OCI-LY3 (cell line): ENCODE results near the gene SLC35D3.
"Not testable (repeated sequence)": the region's sequence is repeated elsewhere in the genome, so short reads cannot be mapped to it uniquely, and the experiment has no call there.

Source experiments
- H2AFZ ChIP-seq: fragments of 200-600, 300-600 bp; shearing (Covaris generic); 2 replicates; pipeline ENCODE4 v1.6.0; 2014; ENCODE audit warnings: antibody characterized with exemption, low read depth, low read length
- H3K27ac ChIP-seq: fragments of 200-600, 300-600 bp; sonication (generic); 2 replicates; pipeline ENCODE4 v1.5.1; 2014; ENCODE audit warnings: mild to moderate bottlenecking, low read length, moderate library complexity, mixed read lengths
- H3K27me3 ChIP-seq: fragments of 200-600, 300-600 bp; sonication (generic); 2 replicates; pipeline ENCODE4 v1.6.1; 2014; ENCODE audit warnings: low read depth, low read length, mixed read lengths
- H3K36me3 ChIP-seq: fragments of 200-600, 300-600 bp; sonication (generic); replicated peaks from 2 replicates; pipeline ENCODE3; 2014; ENCODE audit warnings: low read depth, low read length, mixed read lengths
- H3K4me1 ChIP-seq: fragments of 300-600, 200-600 bp; sonication (generic); 2 replicates; pipeline ENCODE4 v1.6.1; 2014; ENCODE audit warnings: low read length, mixed read lengths
- H3K4me2 ChIP-seq: fragments of 200-600, 300-600 bp; sonication (generic); 2 replicates; pipeline ENCODE4 v1.6.1; 2014; ENCODE audit warnings: low read length, mixed read lengths
- H3K4me3 ChIP-seq: fragments of 300-600, 200-600 bp; sonication (generic); 2 replicates; pipeline ENCODE4 v1.5.1; 2014; ENCODE audit warnings: antibody characterized with exemption, mild to moderate bottlenecking, low read length, moderate library complexity
- H3K79me2 ChIP-seq: fragments of 300-600, 200-600 bp; shearing (Covaris generic); 2 replicates; pipeline ENCODE4 v1.6.1; 2014; ENCODE audit warnings: mild to moderate bottlenecking, low read length, mixed read lengths
- H3K9ac ChIP-seq: fragments of 300-600, 200-600 bp; shearing (Covaris generic); 2 replicates; pipeline ENCODE4 v1.6.0; 2014; ENCODE audit warnings: mild to moderate bottlenecking, low read length, moderate library complexity
- H3K9me3 ChIP-seq: fragments of 200-600, 300-600 bp; shearing (Covaris generic); 2 replicates; pipeline ENCODE4 v1.6.1; 2014; ENCODE audit warnings: low read length, mixed read lengths; ENCODE audit not compliant: insufficient read depth
- H4K20me1 ChIP-seq: fragments of 200-600, 300-600 bp; sonication (generic); 2 replicates; pipeline ENCODE4 v1.6.1; 2016; ENCODE audit warnings: low read length, mixed read lengths; ENCODE audit not compliant: insufficient read depth
- EZH2phosphoT487 ChIP-seq: fragments of 200-600 bp; shearing (Covaris generic); IDR thresholded peaks from 2 replicates; pipeline ENCODE4 v1.6.1; 2018; ENCODE audit warnings: antibody characterized with exemption, mixed run types, low read depth
- TF ChIP-seq, protein P1 (sequence below): fragments of 200-600, 300-600 bp; sonication (generic); IDR thresholded peaks from 2 replicates; pipeline ENCODE4 v1.5.1; 2014; ENCODE audit warnings: antibody characterized with exemption, low read length, low read depth

The SLC35D3 gene

DNA sequence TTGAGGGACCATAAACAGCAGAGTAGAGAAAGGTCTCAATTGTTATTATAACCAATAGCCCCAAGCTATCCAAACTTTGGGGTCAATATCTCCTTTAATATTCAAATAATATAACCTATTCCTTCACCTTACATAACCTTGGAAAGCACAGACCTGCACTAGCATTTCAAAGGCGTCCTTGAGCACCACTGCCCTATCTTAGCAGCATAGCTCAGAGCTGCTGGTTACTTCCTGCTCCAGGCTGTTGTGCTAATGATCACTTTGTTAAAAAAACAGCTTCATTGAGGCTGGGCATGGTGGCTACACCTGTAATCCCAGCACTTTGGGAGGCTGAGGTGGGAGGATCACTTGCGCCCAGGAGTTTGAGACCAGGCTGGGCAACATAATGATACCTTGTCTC, 10.5 kb downstream of the SLC35D3 start:
- H3K79me2 ChIP-seq: no peaks in the 10 kb centered on the region
- H4K20me1 ChIP-seq: no peaks in the 10 kb centered on the region
- no peak overlapping the region for H3K4me2 ChIP-seq
- H3K4me1 ChIP-seq: no peaks in the 10 kb centered on the region
- H3K36me3 ChIP-seq: no peaks in the 10 kb centered on the region
- TF ChIP-seq EZH2phosphoT487: no peak
- no peak overlapping the region for H3K4me3 ChIP-seq
- no peak overlapping the region for H3K27ac ChIP-seq
- no peaks in the 10 kb centered on the region for H3K9me3 ChIP-seq
- no peak overlapping the region for H2AFZ ChIP-seq
- no peaks in the 10 kb centered on the region for H3K27me3 ChIP-seq
- no peak overlapping the region for H3K9ac ChIP-seq

DNA sequence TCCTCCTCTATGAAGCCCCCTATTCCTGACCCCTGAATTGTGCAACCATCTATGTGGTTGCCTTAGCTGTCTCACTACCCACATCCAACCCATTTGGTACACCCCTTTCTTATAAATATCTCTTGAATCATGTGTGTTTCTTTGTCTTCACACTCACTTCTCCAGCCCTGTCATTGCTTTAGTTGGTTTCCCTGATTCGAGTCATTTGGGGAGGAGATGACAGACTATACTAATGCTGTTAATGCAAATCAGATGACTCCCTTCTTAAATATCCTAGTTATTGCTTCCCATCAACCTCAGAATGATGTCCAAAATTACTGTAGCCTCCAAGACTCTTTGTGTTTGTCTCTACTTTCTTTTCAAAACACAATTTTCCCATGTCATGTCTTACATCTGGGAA, 23.0 kb downstream of the SLC35D3 start:
- Histone ChIP-seq H3K27ac (no peak overlapping the region), H3K9ac (no peak overlapping the region), H3K4me3 (no peak overlapping the region), H3K4me1 (peaks cover 8% of the 10 kb centered on the region), H3K36me3 (no peaks in the 10 kb centered on the region), H3K27me3 (no peaks in the 10 kb centered on the region), H3K9me3 (no peaks in the 10 kb centered on the region), H2AFZ (no peak overlapping the region), H4K20me1 (no peaks in the 10 kb centered on the region), H3K4me2 (no peak overlapping the region), H3K79me2 (no peaks in the 10 kb centered on the region)
- TF ChIP-seq EZH2phosphoT487: no peak
- TF ChIP-seq, protein P1, sequence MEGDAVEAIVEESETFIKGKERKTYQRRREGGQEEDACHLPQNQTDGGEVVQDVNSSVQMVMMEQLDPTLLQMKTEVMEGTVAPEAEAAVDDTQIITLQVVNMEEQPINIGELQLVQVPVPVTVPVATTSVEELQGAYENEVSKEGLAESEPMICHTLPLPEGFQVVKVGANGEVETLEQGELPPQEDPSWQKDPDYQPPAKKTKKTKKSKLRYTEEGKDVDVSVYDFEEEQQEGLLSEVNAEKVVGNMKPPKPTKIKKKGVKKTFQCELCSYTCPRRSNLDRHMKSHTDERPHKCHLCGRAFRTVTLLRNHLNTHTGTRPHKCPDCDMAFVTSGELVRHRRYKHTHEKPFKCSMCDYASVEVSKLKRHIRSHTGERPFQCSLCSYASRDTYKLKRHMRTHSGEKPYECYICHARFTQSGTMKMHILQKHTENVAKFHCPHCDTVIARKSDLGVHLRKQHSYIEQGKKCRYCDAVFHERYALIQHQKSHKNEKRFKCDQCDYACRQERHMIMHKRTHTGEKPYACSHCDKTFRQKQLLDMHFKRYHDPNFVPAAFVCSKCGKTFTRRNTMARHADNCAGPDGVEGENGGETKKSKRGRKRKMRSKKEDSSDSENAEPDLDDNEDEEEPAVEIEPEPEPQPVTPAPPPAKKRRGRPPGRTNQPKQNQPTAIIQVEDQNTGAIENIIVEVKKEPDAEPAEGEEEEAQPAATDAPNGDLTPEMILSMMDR: no peak

DNA sequence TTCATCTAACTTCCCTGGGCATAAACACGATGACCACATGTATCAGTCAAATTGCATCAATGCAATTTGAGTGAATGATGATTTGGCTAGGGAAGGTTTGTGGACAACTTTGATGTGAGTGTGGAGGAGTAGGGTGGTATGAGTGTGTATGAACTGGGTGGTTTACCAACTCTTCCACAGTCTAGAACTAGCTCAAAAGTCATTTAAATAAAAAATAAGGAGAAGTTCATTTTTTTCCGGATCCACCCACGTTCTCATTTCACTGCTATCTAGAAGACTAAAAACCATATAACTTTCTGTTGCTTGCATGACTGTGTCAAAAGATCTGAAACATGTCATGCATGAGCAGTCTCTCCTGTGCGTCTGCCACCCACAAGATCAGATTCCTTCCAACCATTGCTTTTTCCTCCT, 23.6 kb downstream of the SLC35D3 start:
- Histone ChIP-seq H3K36me3 (no peaks in the 10 kb centered on the region), H3K4me1 (peaks cover 8% of the 10 kb centered on the region), H3K27ac (no peak overlapping the region), H4K20me1 (no peaks in the 10 kb centered on the region), H3K27me3 (no peaks in the 10 kb centered on the region), H3K4me3 (no peak overlapping the region), H3K9ac (no peak overlapping the region), H3K4me2 (no peak overlapping the region), H2AFZ (no peak overlapping the region), H3K9me3 (no peaks in the 10 kb centered on the region), H3K79me2 (no peaks in the 10 kb centered on the region)
- TF ChIP-seq, protein P1: no peak
- no peak for TF ChIP-seq EZH2phosphoT487

DNA sequence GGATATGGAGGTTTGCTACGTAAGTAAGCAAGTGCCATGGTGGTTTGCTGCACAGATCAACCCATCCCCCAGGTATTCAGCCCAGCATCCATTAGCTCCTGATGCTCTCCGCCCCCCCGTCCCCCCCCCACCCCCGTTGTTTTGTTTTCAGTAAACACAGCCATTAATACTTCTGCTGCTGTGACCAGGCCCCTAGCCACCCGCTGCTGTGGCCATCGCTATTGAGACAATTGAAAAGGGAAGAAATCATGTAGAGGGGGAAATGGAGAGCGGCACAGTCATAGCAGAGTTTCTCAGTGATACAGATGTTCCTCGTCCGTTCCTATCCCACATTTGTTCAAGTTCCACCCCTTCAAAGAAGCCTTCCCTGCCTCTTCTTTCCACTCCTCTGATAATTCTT, 24.9 kb downstream of the SLC35D3 start:
- Histone ChIP-seq H2AFZ (no peak overlapping the region), H3K4me3 (no peak overlapping the region), H4K20me1 (no peaks in the 10 kb centered on the region), H3K36me3 (no peaks in the 10 kb centered on the region), H3K9ac (no peak overlapping the region), H3K27ac (no peak overlapping the region), H3K4me2 (0 out of 2 replicates have a peak overlapping the region, but pooled peaks have one; percentile 20), H3K9me3 (no peaks in the 10 kb centered on the region), H3K4me1 (peaks cover 8% of the 10 kb centered on the region), H3K79me2 (no peaks in the 10 kb centered on the region), H3K27me3 (no peaks in the 10 kb centered on the region)
- TF ChIP-seq, protein P1: no peak

DNA sequence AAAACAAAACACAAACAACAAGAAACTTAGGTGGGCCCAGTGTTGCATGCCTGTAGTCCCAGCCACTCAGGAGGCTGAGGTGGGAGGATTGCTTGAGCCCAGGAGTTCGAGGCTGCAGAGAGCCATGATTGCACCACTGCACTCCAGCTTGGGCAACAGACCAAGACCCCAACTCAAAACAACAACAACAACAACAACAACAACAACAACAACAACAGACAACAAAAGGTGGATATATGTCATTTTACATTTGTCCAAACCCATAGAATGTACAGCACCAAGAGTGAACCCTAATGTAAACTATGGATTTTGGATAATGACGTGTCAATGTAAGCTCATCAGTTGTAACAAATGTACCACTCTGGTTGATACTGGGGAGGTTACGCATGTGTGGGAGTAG, 27.9 kb downstream of the SLC35D3 start:
- H3K4me2 ChIP-seq, H3K27me3 ChIP-seq, H4K20me1 ChIP-seq, H3K27ac ChIP-seq, H3K4me3 ChIP-seq, H2AFZ ChIP-seq, H3K79me2 ChIP-seq, H3K9ac ChIP-seq, H3K9me3 ChIP-seq, H3K36me3 ChIP-seq: not testable (repeated sequence)
- peaks cover 12% of the 10 kb centered on the region for H3K4me1 ChIP-seq
